Body of pancreas (tissue), 4 donors: ENCODE data around the gene FLNC.

ENCODE experiments used
- POLR2A ChIP-seq, 3 donors: fragments of 450-650 bp; IDR thresholded peaks; one replicate each; pipeline ENCODE4 v1.6.1; 2016; ENCODE audit warnings: antibody characterized with exemption in 3 of 3, mild to moderate bottlenecking in 2 of 3
- TF ChIP-seq, protein P1 (sequence below), 7 experiments: fragments of 450-650 bp in 4 of 7; fragments of 200-600 bp in 3 of 7; sonication (generic) in 3 of 7; IDR thresholded peaks; one replicate each; pipeline ENCODE4 v1.5.1; 2016 to 2019; ENCODE audit warnings: antibody characterized with exemption in 7 of 7

DNA sequence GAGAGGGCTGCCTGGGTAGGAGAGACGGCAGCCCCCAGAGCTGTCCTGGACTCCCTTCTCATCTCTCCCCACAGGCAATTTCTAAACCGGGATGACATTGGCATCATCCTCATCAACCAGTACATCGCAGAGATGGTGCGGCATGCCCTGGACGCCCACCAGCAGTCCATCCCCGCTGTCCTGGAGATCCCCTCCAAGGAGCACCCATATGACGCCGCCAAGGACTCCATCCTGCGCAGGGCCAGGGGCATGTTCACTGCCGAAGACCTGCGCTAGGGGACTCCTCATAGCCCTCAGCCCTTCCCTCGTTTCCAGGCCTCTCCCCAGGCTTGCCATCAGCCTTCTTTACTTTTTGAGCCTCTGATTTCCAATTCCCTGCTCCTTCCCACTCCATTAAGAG, 35.1 kb downstream of the FLNC start:
- TF ChIP-seq, protein P1, sequence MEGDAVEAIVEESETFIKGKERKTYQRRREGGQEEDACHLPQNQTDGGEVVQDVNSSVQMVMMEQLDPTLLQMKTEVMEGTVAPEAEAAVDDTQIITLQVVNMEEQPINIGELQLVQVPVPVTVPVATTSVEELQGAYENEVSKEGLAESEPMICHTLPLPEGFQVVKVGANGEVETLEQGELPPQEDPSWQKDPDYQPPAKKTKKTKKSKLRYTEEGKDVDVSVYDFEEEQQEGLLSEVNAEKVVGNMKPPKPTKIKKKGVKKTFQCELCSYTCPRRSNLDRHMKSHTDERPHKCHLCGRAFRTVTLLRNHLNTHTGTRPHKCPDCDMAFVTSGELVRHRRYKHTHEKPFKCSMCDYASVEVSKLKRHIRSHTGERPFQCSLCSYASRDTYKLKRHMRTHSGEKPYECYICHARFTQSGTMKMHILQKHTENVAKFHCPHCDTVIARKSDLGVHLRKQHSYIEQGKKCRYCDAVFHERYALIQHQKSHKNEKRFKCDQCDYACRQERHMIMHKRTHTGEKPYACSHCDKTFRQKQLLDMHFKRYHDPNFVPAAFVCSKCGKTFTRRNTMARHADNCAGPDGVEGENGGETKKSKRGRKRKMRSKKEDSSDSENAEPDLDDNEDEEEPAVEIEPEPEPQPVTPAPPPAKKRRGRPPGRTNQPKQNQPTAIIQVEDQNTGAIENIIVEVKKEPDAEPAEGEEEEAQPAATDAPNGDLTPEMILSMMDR (IDR thresholded peaks at IDR 0.05), result no peak
- TF ChIP-seq POLR2A (IDR thresholded peaks at IDR 0.05), result no peak
